GM21515 (cell line): Measurements from ENCODE around the gene SHD.

Source experiments
- ATAC-seq: cut with Tn5 transposase; IDR thresholded peaks from one replicate; pipeline ENCODE4 v1.9.1; 2021; ENCODE audit not compliant: unreplicated experiment

SHD gene

DNA sequence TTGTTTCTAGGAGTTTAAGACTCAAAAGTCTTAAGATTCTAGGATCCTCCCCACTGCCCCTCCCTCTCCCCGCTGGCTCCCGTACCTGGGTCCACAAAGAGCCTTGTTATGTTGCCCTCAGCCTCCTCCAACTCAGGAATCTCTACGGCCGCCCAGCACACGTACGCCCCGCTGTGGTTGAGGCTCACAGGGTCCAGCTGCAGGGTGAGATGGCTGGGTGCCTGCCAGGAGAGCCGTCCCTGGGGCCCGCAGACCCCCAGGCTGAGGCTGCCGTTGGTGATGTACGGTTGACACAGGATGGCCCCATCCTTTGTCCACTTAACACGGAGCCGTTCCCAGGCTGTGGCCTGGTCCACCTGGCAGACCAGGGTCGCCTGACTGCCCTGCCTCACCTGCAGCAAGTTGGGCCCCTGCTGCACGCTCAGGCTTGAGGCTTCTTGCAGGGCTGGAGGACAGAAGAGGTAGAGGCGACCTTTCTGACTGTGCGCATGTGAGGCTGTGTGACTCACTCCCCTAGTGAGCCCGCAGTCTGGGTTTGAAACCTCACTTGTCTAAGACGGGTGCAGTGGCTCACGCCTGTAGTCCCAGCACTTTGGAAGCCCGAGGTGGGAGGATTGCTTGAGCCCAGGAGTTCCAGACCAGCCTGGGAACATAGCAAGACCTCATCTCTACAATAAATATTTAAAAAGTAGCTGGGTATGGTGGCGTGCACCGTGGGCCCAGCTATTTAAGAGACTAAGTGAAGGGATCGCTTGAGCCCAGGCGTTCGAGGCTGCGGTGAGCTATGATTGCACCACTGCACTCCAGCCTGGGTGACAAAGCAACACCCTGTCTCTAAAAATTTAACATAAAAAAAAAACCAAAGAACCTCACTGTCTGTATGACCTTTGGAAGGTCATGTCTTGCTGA lies 19.1 kb downstream of the SHD start:
- no peak for ATAC-seq

DNA sequence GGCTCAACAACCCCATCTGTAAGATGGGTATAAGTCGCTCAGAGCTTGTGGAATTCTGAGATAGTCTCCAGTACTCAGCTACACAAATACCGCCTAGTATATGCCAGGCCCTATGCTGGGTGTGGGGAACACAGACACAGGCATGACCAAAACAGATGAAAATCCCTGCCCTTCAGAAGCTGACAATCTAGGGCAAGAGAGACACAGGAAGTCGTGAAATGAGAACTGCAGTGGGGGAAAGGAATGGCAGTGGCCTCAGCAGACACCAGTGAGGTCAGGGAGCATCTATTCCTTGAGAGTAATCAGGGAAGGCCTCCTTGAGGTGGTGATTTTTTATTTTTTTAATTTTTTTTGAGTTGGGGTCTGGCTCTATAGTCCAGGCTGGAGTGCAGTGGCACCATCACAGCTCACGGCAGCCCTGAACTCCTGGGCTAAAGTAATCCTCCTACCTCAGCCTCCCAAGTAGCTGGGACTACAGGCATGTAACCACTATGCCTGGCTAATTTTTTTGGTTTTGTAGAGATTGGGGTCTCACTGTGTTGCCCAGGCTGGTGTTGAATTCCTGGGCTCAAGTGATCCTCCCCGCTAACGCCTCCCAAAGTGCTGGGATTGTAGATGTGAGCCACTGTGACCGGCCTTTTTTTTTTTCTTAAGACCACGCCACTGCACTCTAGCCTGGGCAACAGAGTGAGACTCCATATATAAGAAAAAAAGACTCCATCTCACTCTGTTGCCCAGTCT lies 19.9 kb downstream of the SHD start:
- no peak for ATAC-seq

DNA sequence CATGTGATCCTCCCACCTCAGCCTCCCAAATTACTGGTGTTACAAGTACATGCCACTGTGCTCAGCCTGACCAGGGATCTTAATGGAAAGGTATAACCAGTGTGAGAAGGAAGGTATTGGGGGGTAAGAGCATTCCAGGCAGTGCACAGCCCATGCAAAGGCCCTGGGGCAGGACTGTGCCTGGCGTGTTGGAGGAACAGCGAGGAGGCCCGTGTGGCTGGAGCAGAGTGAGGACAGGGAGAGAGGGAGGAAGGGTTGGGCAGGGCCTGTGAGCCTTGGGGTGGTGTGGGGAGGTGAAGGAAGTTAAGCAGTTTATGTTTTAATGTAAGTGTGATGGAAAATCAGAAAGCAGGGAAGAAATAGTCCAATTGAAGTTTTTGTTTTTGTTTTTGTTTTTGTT lies 21.5 kb downstream of the SHD start:
- no peak for ATAC-seq

DNA sequence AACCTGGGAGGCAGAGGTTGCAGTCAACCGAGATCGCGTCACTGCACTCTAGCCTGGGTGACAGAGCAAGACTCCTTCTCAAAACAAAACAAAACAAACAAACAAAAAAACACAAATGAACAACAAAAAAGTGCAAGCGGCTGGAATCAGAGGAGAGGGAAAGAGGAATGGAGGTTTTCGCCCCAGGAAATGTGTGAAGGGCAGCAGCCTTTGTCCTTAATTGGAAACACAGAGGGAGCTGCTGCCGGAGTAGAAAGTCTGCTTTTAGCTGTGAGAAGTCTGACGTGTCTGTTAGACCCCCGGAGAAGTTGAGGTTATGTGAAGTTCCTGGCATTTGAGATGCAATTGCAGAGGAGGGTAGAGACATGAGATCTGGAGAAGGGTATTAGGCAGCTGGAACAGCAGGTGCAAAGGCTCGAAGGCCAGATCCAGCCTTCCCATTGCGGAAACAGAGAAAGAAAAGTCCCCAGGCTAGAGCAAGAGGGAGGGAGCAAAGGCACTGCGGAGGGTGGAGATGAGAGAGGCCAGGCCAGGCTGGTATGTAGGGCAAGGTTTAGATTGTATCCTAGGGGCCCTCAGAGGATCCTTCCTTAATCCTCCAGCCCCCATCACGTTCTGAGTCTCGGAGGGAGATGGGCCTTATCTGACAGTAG lies 22.6 kb downstream of the SHD start:
- ATAC-seq = no peak

GRCh38 chr19:4302243-4302640 lies 23.2 kb downstream of the SHD start, which contains the start of gene TMIGD2:
Gene TMIGD2 (minus strand): TSS chr19:4302389. CDS start chr19:4302385, 4 bp downstream.
- no peak for ATAC-seq

DNA sequence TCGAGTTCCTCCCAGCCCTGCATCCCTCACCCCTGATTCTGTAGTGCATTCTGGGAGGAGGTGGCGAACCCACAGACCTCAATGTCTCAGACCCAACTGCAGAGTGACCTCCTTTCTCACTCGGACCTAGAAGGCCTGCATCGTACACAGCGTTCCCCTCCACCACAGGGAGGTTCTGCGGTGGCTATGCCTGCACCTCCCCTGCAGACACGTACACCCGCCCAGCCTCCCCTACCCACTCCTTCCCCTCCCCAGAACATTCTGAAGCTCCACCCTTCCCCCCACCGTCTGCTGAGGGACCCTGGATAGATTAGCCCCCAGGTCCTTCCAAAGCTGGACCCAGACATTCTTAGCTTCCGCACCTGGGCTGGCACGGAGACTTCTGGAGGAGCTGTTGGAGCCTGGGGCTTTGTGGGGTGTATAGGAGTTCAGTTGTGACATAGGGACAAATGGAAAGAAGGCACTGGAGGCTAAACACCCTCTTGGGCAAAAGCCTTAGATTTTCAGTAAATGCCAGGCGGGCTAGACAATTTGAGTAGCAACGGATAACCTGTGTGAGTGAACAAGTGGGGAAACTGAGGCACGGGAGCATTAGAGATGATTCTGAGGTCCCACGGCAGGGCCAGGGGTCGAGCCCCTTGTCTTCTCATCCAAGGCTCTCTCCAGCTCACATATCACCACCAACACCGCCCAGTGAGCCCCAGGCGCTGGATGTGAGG lies 24.9 kb downstream of the SHD start:
- no peak for ATAC-seq

DNA sequence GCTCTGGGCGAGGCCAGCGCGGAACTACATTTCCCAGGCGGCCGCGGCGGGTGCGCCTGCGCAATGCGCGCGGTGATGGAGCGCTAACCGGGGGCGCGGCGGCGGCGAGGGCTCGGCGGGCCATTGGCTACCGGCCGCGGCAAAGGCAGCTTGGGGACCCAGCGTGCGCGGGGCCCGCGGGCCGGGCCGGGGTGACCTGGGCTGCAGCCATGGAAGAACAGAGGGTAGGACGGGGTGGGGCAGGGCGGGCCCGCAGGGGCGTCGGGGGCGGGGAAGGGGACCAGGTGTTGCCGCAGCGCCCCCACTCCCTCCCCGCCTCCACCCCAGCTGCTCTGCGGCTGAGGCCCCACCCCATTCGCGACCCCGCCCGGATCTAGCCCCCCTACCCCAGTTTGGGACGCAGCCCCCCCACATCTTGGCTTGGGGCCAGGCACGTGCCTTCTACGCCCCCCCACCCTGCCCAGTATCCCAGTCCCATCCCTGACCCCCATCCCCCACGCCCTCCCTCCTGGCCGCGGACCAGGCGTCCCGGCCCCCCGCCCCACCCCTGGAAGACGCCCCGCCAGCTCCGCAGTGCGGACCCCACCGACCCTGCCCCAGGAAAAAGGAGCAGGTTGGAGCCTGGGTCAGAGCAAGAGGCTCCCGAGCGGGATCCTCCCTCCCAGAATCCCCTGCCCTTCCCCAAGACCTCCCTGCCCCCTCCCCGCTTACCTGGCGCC lies 25.6 kb downstream of the SHD start, which contains the start of gene FSD1:
TSS of gene FSD1 (plus strand) at position 61 of the 719 bp plus-strand sequence. CDS start at position 210, 149 bp downstream.
- no peak for ATAC-seq

- ATAC-seq = no peak
Observed at GRCh38 chr19:4305257-4305612, 26.2 kb downstream of the SHD start.

DNA sequence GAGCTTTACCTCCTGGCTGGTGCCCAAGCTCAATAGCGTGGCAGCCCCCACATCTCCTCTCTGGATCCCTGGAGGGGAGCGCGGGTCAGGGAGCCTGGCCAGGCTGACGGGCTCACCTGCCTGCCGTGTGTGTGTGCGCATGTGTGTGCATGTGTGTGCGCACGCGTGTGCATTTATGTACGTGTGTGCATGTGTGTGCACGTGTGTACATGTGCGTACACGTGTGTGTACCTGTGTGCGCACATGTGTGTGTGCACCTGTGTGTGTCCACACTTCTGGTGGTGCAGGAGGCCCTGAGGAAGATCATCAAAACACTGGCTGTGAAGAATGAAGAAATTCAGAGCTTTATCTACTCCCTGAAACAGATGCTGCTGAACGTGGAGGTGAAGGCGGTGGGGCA lies 26.6 kb downstream of the SHD start:
- ATAC-seq = no peak

DNA sequence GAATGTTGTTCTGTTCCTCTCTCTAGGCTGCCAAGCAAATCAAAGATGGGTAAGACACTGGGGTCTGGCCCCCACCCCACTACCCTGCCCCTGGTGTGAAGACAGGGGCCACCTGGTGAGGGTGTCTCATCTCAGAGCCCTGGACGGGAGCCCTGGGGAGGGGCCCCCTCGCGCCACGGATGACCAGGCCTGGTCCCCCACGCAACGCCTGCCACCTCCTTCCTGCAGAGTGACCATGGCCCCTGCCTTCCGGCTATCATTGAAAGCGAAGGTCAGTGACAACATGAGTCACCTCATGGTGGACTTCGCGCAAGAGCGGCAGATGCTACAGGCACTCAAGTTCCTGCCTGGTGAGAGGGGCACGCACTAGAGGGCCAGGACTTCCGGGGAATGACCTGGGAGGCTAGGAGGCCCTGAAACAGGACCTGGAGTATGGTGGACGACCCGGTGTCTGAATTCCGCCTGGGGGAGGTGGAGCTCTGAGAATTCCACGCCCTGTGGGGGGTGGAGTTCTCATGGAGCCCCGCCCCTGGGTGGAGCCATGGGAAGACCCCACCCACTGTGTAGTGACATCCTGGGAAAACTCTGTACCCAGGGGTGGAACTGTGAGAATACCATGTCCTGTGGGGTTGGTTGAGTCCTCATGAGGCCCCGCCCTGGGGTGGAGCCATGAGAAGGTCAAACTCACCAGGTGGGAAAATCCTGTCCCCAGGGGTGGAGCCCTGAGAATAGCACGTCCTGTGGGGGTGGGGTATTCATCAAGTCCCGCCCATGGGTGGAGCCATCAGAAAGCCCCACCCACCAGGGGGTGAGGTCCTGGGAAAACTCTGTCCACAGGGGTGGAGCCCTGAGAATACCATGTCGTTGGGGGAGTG lies 31.4 kb downstream of the SHD start:
- no peak for ATAC-seq

GRCh38 chr19:4313847-4314490 lies 34.9 kb downstream of the SHD start:
- ATAC-seq = no peak

DNA sequence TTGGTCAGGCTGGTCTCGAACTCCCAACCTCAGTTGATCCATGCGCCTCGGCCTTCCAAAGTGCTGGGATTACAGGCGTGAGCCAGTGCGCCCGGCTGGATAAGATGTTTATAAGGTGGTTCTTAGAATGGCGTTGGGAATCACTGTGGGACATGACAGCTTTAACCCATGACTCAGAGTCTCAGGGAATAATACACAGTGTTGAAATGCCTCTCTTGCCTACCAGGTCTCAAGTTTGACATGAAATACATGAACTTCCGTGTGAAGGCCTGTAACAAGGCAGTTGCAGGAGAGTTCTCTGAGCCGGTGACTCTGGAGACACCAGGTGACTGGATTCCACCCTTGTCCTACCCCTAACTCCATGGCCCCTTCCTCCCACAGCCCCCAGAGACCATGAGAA lies 37.9 kb downstream of the SHD start:
- ATAC-seq = no peak

GRCh38 chr19:4318460-4318859 lies 39.4 kb downstream of the SHD start:
- ATAC-seq = no peak

GRCh38 chr19:4319067-4319718 lies 40.1 kb downstream of the SHD start:
- no peak for ATAC-seq

DNA sequence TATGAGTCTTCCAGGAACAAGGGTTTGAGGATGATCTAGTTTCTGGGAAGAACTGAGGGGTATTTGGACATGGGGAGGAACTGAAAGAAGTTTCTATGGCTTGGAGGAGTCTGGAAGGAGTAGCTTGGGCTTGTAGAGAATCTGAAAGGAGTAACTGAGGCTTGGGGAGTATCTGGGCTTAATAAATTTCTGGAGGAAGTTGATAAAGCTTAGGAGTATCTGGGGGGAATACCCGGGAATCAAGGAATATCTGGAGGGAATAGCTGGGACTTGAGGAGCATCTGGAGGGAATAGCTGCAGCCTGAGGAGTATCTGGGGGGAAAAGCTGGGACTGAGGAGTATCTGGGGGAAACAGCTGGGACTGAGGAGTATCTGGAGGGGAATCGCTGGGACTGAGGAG lies 41.4 kb downstream of the SHD start:
- ATAC-seq = no peak

GRCh38 chr19:4322942-4323665 lies 44.0 kb downstream of the SHD start:
- ATAC-seq = no peak

- no peak for ATAC-seq
Observed at GRCh38 chr19:4323692-4324091, 44.6 kb downstream of the SHD start.

- no peak for ATAC-seq
Observed at GRCh38 chr19:4324228-4324627, 45.2 kb downstream of the SHD start.
